Measurements from ENCODE around the gene GPRC5C. TPM values are rescaled to one million over a fixed set of nuclear protein-coding genes. Genes with fewer than 3 reads are reported as not detected.

The GPRC5C gene
- total RNA-seq, 2 experiments from 2014 or later: 0.68 to 1.2 TPM

Other genes starting within 250 kb of the GPRC5C start
- gene RPL38, start 228.4 kb upstream of the GPRC5C start, total RNA-seq: 1,000 to 10,000 TPM; 1,064 to 1,066 TPM
- gene TTYH2, start 218.5 kb upstream of the GPRC5C start, total RNA-seq: 10 to 100 TPM; 23.8 to 25.6 TPM
- 1 to 10 TPM; 2.5 to 3.1 TPM for gene DNAI2, start 157.9 kb upstream of the GPRC5C start, total RNA-seq
- gene KIF19, start 105.9 kb upstream of the GPRC5C start, total RNA-seq: 1 to 10 TPM; 3.5 to 3.8 TPM
- under 1 TPM in 1 of 2 experiments, not detected in 1; 0.18 TPM for gene BTBD17, start 70.2 kb upstream of the GPRC5C start, total RNA-seq
- under 1 TPM in 1 of 2 experiments, not detected in 1; 0.15 TPM for gene GPR142, start 64.6 kb upstream of the GPRC5C start, total RNA-seq
- gene CD300A, start 34.5 kb downstream of the GPRC5C start, total RNA-seq: 10 to 100 TPM; 69.5 to 74.2 TPM
- gene CD300LB, start 99.4 kb downstream of the GPRC5C start, total RNA-seq: not detected
- 1 to 10 TPM; 3.9 to 4.1 TPM for gene CD300C, start 114.0 kb downstream of the GPRC5C start, total RNA-seq
- not detected for gene CD300H, start 135.4 kb downstream of the GPRC5C start, total RNA-seq
- gene CD300LD, start 160.2 kb downstream of the GPRC5C start, total RNA-seq: not detected
- not detected for gene CD300E, start 191.7 kb downstream of the GPRC5C start, total RNA-seq